ENCODE measurements around the gene VPS54.

The VPS54 gene

GRCh38 chr2:63926815-63927214, 92.4 kb downstream of the VPS54 start:
- DNase-seq (ENCODE audit: low read depth, low spot score) = no peak

GRCh38 chr2:63914311-63914710, 104.9 kb downstream of the VPS54 start:
- no peak for DNase-seq (ENCODE audit: low read depth, low spot score)

- no peak for DNase-seq (ENCODE audit: low read depth, low spot score)
Observed at GRCh38 chr2:63903003-63903402, 116.2 kb downstream of the VPS54 start.

GRCh38 chr2:63902149-63902548, 117.1 kb downstream of the VPS54 start:
- DNase-seq (ENCODE audit: low read depth, low spot score) = no peak

GRCh38 chr2:63899639-63900038, 119.6 kb downstream of the VPS54 start:
- DNase-seq (ENCODE audit: low read depth, low spot score) = no peak

GRCh38 chr2:63898839-63899238, 120.4 kb downstream of the VPS54 start:
- DNase-seq (ENCODE audit: low read depth, low spot score) = no peak

- DNase-seq (ENCODE audit: low read depth, low spot score) = no peak
Observed at GRCh38 chr2:63894167-63894566, 125.1 kb downstream of the VPS54 start.

GRCh38 chr2:63893163-63893562, 126.1 kb downstream of the VPS54 start:
- DNase-seq (ENCODE audit: low read depth, low spot score) = no peak

GRCh38 chr2:63891488-63892030, 127.7 kb downstream of the VPS54 start:
- DNase-seq (ENCODE audit: low read depth, low spot score) = no peak

GRCh38 chr2:63890678-63891077, 128.6 kb downstream of the VPS54 start:
- no peak for DNase-seq (ENCODE audit: low read depth, low spot score)

- no peak for DNase-seq (ENCODE audit: low read depth, low spot score)
Observed at GRCh38 chr2:63888490-63889402, 130.5 kb downstream of the VPS54 start.

- DNase-seq (ENCODE audit: low read depth, low spot score) = no peak
Observed at GRCh38 chr2:63888053-63888452, 131.2 kb downstream of the VPS54 start.

- no peak for DNase-seq (ENCODE audit: low read depth, low spot score)
Observed at GRCh38 chr2:63886445-63886844, 132.8 kb downstream of the VPS54 start.

GRCh38 chr2:63882395-63883105, 136.7 kb downstream of the VPS54 start:
- DNase-seq (ENCODE audit: low read depth, low spot score) = no peak

GRCh38 chr2:63881205-63881604, 138.0 kb downstream of the VPS54 start:
- no peak for DNase-seq (ENCODE audit: low read depth, low spot score)

- DNase-seq (ENCODE audit: low read depth, low spot score) = no peak
Observed at GRCh38 chr2:63880625-63881024, 138.6 kb downstream of the VPS54 start.

GRCh38 chr2:63879876-63880433, 139.3 kb downstream of the VPS54 start:
- DNase-seq (ENCODE audit: low read depth, low spot score) = no peak

GRCh38 chr2:63878486-63878885, 140.7 kb downstream of the VPS54 start:
- DNase-seq (ENCODE audit: low read depth, low spot score) = no peak

GRCh38 chr2:63876311-63876710, 142.9 kb downstream of the VPS54 start:
- DNase-seq (ENCODE audit: low read depth, low spot score) = no peak

GRCh38 chr2:63875559-63876245, 143.5 kb downstream of the VPS54 start:
- no peak for DNase-seq (ENCODE audit: low read depth, low spot score)

GRCh38 chr2:63875131-63875527, 144.1 kb downstream of the VPS54 start:
- DNase-seq (ENCODE audit: low read depth, low spot score) = no peak

All from activated CD4-positive, CD25-positive, alpha-beta regulatory T cell treated with anti-CD3 and anti-CD28 coated beads, Interleukin-2, amount 50 U/mL, for 16 hours (primary cell).